GM21381 (cell line): ENCODE results near the gene TMEM121.

ENCODE experiments used
- ATAC-seq: cut with Tn5 transposase; IDR thresholded peaks from one replicate; pipeline ENCODE4 v1.9.1; 2021; ENCODE audit warnings: mild to moderate bottlenecking, moderate library complexity; ENCODE audit not compliant: unreplicated experiment

Gene TMEM121

DNA sequence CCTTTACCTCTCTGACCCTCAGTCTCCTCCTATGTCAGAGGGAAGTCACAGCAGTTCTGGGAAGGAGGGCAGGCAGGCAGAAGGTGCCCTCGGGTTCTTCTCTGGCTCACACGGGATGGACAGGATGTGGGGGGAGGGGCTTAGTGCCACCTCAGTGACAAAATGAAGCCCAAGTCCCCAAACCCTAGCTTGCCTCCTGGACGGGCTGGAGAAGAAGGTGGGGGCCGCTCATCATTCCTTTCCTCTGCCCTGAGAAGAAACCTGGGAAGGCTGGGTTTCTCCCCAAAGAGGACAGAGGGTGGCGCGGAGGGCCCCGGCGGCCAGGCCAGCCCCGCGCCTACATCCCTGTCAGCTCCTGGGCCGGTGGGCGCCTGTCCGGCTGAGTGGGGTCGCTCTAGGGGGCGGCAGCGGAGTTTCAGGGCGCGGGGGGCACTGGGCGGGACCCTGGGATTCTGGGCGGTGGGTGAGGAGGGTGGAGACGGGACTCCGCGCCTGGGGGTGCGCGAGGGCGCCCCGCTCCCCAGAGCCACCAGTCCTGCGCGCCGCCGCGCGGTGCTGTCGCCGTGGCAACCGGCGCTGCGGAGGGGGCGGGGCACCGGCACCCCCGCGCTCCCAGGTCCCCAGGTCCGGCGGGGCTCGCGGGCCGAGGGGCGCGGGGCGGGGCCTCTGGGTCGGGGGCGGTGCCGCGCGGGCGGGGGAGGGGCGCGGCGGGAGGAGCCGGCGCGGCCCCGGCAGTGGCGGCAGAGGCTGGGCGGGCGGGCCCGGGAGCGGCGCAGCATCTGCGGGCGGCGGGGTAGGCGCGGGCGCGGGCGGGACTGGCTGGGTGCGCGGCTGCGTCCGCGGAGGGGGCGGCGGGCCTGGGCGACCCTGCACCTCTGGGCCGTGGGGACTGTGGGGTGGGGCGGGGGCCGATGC lies at the start of gene TMEM121:
Gene TMEM121, plus strand, starts transcription at position 723 of the 915 bp plus-strand sequence. CDS start 2,252 bp downstream, outside the sequence.
- no peak for ATAC-seq

DNA sequence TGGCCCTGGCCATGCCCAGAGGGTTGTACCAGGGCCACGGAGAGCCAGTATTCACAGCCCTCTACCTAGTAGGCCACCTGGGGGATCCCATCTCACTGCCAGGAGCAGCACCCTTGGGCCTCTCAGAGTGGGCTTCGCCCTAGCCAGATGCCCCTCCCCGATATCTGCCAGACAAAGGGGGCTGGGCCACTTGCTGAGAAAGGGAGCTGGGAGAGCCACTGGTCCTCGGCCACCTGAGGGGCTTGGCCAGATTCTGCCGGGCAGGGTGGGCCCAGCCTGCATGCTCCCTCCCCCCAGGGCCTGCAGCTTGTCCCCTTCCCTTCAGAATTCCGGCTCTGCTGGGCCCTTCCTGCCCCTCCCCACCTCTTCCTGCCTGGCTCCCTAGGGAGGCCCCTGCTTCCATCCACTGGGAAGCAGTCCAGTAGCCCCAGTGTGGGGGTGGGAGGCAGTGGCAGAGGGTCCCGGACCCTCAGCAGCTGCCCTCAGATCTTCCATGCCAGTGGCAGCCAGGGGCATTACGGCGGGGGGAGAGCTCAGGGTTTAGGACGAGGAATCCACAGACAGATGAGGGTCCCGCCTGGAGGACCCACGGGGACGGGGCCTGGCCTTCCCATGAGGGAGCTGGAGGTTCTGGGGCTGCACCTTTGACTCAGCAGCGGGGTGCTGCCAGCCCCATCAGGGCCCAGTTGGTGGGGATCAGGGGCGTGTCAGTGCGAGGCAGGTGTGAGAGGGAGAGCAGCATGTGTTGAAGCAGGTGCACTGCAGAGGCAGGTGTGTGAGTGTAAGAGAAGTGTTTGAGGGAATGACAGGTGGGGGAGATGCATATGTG lies 49.3 kb upstream of the TMEM121 start:
- no peak for ATAC-seq

DNA sequence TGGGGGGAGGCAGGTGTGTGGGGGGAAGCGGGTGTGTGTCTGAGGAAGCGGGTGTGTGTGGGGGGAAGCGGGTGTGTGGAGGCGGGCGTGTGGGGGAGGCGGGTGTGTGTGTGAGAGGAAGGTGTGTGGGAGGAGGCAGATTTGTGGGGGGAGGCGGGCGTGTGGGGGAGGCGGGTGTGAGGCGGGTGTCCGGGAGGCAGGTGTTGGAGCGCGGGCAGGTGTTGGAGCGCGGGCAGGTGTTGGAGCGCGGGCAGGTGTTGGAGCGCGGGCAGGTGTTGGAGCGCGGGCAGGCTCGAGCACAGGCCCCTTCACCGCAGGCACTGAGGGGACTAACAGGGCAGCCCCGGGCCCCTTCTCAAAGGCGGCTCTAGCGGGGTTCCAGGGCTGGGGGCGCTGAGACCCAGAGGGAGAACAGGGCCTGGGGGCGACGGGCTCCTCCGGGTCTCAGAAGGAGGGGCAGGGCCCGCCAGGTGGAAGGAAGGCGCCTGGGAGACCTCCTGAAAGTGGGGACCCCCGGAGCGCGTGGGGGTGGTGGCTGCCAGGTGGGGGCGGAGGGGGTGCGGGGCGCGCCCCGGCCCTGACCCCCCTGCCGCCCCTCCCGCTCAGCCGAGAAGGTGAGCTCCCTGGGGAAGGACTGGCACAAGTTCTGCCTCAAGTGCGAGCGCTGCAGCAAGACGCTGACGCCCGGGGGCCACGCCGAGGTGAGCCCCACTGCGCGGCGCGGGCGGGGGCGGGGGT lies 48.6 kb upstream of the TMEM121 start:
- no peak for ATAC-seq

DNA sequence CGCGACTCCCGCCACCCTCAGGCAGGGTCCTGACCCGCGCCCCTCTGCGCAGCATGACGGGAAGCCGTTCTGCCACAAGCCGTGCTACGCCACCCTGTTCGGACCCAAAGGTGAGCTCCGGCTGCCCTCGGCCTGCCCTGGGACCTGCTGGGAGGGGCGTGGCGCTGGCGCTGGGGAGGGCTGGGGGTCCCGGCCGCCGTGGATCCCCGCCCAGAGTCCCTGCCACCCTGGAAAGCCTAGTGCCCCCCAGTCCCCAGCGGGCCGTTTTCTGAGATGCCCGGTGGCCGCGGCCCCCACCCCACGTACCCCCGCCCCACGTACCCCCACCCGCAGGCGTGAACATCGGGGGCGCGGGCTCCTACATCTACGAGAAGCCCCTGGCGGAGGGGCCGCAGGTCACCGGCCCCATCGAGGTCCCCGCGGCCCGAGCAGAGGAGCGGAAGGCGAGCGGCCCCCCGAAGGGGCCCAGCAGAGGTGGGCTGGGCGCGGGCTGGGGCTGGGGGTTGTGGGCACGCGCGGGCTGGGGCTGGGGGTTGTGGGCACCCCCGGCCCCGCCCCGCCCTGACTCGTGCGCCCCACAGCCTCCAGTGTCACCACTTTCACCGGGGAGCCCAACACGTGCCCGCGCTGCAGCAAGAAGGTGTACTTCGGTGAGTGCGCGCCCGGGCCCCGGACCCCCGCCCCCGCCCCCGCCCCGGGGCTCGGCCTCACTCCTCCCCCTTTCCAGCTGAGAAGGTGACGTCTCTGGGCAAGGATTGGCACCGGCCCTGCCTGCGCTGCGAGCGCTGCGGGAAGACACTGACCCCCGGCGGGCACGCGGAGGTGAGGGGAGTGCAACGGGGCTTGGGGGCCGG lies 47.8 kb upstream of the TMEM121 start:
- ATAC-seq = no peak

DNA sequence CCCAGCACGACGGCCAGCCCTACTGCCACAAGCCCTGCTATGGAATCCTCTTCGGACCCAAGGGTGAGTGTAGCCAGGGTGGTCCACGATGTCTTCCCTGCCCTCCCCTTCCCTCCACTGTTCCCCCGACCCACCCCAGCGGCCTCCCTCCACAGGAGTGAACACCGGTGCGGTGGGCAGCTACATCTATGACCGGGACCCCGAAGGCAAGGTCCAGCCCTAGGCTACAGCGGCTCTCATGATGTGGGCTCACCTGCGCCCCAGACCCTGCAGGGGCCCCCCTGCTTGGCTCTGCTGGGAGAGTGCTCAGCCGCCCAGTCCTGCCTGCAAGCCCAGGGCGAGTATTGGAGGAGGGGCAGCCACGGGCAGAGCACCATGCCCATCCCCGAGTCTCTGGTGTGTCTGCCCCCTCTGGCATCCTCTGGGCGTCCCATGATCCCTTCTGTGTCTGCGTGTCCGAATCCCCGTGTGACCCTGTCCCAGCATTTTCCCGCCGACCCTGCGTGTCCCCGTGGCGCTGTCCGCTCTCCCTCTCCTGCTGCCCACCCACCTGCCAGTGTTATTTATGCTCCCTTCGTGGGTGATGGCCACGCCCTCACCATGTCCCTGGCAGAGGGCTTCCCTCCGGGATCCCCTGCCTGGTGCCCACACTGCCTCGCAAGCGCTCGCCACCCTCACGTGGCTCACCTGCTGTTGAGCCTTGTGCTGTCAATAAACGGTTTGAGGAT lies 46.8 kb upstream of the TMEM121 start:
- ATAC-seq = no peak

DNA sequence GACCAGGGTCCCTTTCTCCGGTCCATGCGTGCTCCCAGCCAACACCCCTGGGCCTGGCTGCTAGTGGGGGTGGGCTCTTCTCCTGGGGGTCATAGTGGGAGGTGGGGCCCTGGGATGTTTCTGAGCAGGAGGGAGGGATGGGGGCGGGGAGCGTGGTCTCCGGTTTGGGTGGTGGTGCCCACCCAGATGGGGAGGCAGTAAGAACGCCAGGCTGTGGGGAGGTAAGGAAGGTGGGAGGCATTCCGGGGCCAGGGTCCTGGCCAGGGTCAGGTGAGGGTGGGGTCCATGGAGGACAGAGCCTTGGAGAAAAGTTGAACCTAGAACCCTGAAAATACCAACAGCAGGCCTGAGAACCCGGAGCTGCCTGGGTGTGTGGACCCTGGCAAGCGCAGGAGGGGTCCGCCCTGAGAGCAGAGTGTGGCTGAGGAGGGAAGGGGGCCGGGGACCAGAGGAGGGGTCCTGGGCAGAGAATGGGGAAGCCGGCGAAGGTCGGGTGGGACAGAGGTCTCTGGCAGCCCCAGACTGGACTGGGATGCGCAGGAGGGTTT lies 46.1 kb upstream of the TMEM121 start:
- no peak for ATAC-seq

DNA sequence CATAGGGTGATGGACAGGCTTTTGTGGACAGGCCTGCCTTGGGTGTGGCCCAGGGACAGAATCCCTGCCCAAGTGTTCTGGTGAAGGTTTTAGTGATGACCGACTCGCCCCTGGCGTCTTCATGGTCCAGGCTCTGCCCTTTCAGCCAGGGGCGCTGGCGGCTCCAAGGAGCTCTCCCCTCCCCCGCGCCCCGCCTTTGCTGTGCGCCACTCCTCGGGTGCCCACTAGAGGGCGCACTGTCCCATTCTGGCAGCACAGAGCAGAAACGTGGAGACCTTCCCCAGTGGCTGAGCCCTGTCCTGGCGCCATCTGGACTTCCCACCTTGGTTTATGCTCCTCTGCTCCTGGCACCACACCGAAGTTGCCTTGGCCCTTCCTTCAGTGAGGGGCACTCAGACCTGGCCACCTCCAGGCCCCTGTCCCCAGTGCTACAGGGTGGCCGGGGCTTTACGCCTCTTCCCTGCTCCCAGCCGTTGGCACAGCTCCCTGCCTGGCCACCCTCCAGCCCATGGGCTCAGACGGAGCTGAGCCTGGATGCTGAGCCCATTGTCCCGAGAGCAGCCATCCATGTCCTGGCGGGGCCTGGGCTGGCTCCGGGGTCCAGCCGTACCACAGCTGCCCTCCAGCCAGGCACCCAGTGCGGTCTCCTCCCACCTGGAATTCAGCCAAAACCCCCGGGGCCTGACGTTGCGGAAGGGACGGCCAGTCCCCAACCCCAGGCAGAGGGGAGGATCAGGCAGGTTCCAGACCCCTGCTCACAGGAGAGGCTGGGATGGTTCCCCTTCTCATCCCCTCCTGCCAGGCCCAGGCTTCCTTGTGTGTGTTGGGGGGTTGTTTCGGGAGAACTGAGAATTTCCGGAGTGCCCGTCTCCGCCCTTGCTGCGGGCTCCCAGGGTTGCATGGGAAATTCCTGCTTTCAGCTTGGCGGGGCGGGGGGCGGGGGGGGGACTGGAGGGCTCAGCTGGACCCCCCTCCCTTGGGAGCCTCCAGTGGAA lies 45.3 kb upstream of the TMEM121 start:
- no peak for ATAC-seq

DNA sequence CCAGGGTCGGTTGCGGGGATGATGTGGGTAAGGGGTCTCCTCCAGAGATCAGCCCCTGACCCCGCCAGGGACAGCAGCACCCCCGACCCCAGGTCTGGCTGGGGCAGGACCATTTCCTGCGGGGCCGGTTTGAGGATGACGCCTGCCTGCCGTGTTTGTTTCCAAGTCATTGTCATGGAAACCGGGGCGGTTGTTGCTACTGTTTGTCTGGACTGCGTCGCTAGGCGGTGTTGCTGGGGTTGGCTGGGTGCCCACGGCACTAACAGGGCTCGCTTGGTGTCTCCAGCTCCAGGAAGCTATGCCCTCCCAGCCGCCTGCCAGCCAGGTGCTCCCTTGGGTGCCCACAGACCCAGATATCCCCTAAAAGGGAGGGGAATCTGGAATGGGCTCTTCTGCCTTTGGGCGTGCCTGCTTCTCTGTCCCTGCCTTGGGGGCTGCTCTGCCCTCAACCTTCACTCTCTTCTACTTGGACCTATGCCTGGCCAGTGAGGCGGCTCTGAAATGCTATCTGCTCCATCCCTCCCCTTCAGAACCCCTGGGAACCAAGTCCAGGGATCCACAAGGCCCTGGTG lies 44.4 kb upstream of the TMEM121 start:
- ATAC-seq = peak; percentile 46

GRCh38 chr14:105482486-105483110 lies 43.8 kb upstream of the TMEM121 start:
- ATAC-seq = no peak

DNA sequence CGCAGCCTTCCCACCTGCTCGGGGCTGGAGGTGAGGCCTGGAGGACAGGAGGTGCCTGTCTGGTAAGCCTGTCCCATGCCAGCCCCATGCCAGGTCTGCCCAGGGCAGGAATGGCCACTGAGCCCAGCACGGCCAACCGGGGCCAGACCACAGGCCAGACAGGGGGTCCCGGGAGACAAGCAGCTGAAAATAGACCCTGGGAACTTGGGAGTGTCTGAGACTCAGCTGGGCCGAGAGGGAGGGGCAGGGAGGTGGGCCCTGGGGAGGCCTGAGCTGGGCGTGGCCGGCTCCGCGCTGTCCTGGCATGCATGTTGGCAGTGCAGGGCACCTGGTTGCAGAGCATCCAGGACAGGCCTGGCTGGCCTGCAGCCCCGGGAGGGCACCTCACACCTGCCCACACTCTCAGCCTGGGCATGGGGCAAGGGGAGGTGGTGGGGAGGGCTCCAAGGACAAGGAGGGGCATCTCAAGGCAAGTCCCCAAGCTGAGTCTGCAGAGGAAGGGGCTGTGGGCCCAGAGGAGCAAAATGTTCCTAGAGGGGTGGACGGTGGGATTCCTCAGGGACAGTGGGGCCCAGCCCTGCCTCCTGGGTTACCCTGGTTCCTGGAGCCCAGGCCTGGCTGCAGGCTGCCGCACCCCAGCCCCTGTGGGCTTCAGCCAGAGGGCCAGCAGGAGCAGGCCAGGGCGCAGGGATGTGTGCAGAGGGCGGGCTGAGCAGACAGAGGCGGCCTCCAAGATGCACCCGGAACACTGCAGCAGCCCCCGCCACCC lies 42.9 kb upstream of the TMEM121 start:
- no peak for ATAC-seq

GRCh38 chr14:105484069-105484996 lies 42.0 kb upstream of the TMEM121 start:
- ATAC-seq = no peak

- no peak for ATAC-seq
Measured at GRCh38 chr14:105484997-105485393, 41.4 kb upstream of the TMEM121 start.

DNA sequence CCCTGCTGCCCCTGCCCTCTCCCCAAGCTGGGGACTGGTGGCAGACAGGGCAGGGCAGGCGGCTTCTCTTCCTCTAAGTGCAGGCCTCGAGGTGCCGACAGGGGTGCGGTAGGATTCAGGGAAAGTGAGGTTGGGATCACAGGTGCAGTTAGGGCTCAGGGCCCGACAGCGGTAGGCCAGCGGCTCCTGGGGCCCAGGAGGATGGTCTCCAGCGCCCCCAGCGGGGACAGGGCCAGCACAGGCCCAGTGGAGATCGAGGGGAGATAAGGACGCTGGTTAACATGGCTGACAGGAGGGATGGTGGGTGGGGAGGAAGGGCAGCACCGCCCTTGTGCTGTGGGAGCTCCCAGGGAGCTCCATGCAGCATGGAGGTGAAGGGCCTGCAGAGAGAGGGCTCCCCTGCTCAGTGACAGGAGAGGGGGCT lies 40.6 kb upstream of the TMEM121 start:
- no peak for ATAC-seq

DNA sequence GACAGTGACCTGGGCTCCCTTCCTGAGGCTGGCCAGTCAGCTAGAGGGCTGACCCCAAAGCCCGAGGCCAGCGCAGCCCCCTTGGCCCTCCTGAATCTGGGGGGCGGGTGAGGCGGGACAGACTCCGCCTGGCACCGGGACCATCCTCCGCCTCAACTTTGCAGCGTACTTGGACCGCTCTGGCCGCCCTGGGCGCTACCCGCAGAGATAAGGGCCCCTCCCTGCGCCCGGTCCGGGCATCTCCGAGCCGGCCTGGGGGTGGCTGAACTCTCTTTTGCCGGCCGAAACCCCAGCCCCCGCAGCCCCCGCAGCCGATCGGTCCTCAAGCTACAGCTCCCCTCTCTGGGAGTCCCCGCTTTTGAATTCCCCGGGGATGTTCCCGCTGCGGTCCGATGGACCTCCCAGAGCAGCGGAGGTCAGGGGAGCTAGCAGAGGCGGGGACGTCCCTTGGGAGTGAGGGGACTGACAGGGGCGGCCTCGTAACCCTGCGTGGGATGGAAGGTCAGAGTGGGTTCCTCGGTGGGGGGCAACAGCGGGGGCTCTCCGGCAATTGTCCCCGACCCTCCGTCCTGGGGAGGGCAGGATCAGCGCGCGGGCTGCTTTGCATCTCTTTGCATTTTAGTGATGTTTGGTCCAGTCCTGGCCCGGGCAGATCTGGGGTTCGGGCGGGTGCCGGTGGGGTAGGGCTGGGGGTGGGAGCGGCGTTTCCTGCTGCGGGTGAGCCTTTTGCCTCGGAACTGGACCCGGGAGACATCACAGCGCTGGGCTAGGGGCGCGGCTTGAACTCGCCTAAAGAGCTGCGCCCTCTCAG lies 40.0 kb upstream of the TMEM121 start, which contains the start of gene CRIP1:
Gene CRIP1, plus strand, starts transcription at position 724 of the 811 bp plus-strand sequence. CDS start 374 bp downstream, outside the sequence.
- no peak for ATAC-seq
